ENCODE data around the gene SPP1. TPM values are rescaled to one million over a fixed set of nuclear protein-coding genes. Genes with fewer than 3 reads are reported as not detected.
A peak's percentile ranks its signal among the peaks of the same experiment; 100 is the strongest.
"Not testable (repeated sequence)": the region's sequence is repeated elsewhere in the genome, so short reads cannot be mapped to it uniquely, and the experiment has no call there.

Gene SPP1
- polyA plus RNA-seq, 1 donor, result 65.6 TPM

GRCh38 chr4:88018466-88018865 is 43.0 kb downstream of the SPP1 start:
- DNase-seq, result no peak
- 91% methylated on average over 4 of the region's 5 CpGs for WGBS (ENCODE audit: insufficient coverage, low lambda C conversion rate)
- Histone ChIP-seq H3K9me3 (ENCODE audit: control insufficient read depth, low read depth, low read length) (no peaks in the 10 kb centered on the region), H3K4me1 (ENCODE audit: control insufficient read depth, insufficient read depth, low read length) (peaks cover 17% of the 10 kb centered on the region), H3K27me3 (ENCODE audit: control insufficient read depth, insufficient read depth, low read length) (no peaks in the 10 kb centered on the region), H3K27ac (ENCODE audit: low read length) (peak overlapping the region; percentile 20), H3K4me3 (ENCODE audit: low read length) (no peak overlapping the region), H3K36me3 (ENCODE audit: control insufficient read depth, insufficient read depth, low read length) (peaks cover 17% of the 10 kb centered on the region)

DNA sequence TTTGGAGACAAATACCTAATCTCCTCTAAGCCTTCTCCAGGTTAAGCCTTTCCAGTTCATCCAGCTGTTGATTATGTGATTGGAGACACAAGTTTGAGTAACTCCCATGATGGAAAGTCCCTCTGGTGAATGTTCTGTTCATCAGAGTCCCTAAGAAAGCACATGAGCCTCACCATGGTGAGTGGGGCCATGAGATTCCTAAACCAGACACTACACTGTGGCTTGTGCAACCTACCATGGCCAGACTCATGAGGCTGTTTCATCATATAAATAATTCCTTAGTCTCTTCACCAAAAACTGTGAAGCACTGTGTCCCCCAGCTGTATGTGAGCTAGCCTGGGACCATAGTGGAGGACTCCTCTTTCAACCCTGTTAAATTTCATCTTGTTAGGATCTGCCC is 46.3 kb downstream of the SPP1 start:
- Histone ChIP-seq H3K9me3 (ENCODE audit: control insufficient read depth, low read depth, low read length) (peaks cover 6% of the 10 kb centered on the region), H3K27ac (ENCODE audit: low read length) (peak overlapping the region; percentile 36), H3K36me3 (ENCODE audit: control insufficient read depth, insufficient read depth, low read length) (peaks cover 23% of the 10 kb centered on the region), H3K27me3 (ENCODE audit: control insufficient read depth, insufficient read depth, low read length) (no peaks in the 10 kb centered on the region), H3K4me3 (ENCODE audit: low read length) (no peak overlapping the region), H3K4me1 (ENCODE audit: control insufficient read depth, insufficient read depth, low read length) (peaks cover 17% of the 10 kb centered on the region)
- DNase-seq, result no peak

- H3K9me3 ChIP-seq (ENCODE audit: control insufficient read depth, low read depth, low read length), result peaks cover 6% of the 10 kb centered on the region
- DNase-seq, result peak; percentile 9 to 50
- peaks cover 25% of the 10 kb centered on the region for H3K36me3 ChIP-seq (ENCODE audit: control insufficient read depth, insufficient read depth, low read length)
- no peaks in the 10 kb centered on the region for H3K27me3 ChIP-seq (ENCODE audit: control insufficient read depth, insufficient read depth, low read length)
- no peak overlapping the region for H3K4me3 ChIP-seq (ENCODE audit: low read length)
- peaks cover 17% of the 10 kb centered on the region for H3K4me1 ChIP-seq (ENCODE audit: control insufficient read depth, insufficient read depth, low read length)
- peak overlapping the region; percentile 36 for H3K27ac ChIP-seq (ENCODE audit: low read length)
Observed at GRCh38 chr4:88022289-88022688, 46.8 kb downstream of the SPP1 start.

DNA sequence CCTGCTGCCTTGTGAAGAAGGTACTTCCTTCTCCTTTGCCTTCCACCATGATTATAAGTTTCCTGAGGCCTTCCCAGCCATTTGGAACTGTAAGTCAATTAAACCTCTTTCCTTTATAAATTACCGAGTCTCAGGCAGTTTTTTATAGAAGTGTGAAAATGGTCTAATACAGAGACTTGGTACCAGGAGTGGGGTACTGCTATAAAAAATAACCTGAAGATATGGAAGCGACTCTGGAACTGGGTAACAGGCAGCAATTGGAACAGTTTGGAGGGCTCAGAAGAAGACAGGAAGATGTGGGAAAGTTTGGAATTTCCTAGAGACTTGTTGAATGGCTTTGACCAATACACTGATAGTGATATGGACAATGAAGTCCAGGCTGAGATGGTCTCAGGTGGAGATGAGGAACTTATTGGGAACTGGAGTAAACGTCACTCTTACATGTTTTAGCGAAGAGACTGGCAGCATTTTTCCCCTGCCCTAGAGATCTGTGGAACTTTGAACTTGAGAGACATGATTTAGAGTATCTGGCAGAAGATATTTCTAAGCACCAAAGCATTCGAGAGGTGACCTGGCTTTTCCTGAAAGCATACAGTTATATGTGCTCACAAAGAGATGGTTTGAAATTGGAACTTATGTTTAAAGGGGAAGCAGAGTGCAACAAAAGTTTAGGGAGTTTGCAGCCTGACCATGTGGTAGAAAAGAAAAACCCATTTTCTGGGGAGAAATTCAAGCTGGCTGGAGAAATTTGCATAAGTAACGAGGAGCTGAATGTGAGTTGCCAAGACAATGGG is 50.6 kb downstream of the SPP1 start:
- Histone ChIP-seq H3K4me1 (ENCODE audit: control insufficient read depth, insufficient read depth, low read length) (peaks cover 20% of the 10 kb centered on the region), H3K36me3 (ENCODE audit: control insufficient read depth, insufficient read depth, low read length) (peaks cover 19% of the 10 kb centered on the region)
- not testable (repeated sequence) for H3K4me3 ChIP-seq (ENCODE audit: low read length); H3K27ac ChIP-seq (ENCODE audit: low read length); DNase-seq; H3K9me3 ChIP-seq (ENCODE audit: control insufficient read depth, low read depth, low read length); H3K27me3 ChIP-seq (ENCODE audit: control insufficient read depth, insufficient read depth, low read length)
- WGBS (ENCODE audit: insufficient coverage, low lambda C conversion rate), result 80% methylated on average over 1 of the region's 6 CpGs

DNA sequence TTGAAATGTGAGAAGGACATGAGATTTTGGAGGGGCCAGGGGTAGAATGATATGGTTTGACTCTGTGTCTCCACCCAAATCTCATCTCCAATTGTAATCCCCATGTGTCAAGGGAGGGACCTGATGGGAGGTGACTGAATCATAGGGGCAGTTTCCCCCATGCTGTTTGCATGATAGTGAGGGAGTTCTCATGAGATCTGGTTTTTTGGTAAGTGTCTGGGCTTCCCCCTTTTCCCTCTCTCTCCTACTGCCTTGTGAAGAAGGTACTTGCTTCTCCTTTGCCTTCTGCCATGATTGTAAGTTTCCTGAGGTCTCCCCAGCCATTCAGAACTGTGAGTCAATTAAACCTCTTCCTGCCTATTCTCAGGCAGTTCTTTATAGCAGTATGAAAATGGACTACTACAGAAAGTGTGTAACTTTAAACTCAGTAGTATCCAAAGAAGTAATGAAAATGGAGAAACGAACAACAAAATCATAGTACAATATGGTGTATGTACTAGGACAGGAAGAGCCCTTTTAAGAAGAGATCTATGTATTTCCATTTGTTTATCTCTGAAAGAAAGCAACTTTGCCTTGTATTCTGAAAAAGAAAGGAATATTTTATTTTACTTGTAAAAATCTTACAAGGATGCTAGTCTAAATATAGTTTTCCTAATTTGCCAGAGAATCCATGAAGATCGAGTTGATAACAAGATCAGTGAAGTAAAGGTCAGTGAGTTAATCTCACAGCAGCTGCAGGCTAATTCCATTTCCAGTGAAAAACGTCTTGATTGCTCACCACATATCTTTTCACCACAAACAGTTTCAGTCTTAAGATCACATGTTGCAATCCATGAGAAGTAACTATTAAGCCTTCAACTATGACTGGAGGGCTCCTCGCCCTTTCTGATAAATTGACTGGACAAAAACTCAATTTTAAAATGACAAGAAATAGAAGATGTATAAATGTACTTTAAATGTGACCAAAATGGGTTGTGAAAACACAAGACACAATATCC is 52.4 kb downstream of the SPP1 start:
- H3K9me3 ChIP-seq (ENCODE audit: control insufficient read depth, low read depth, low read length), result peaks cover 6% of the 10 kb centered on the region
- H3K4me1 ChIP-seq (ENCODE audit: control insufficient read depth, insufficient read depth, low read length), result peaks cover 7% of the 10 kb centered on the region
- H3K36me3 ChIP-seq (ENCODE audit: control insufficient read depth, insufficient read depth, low read length), result peaks cover 17% of the 10 kb centered on the region
- peak overlapping the region; percentile 86 for H3K27ac ChIP-seq (ENCODE audit: low read length)
- 71% methylated on average over 3 of the region's 4 CpGs for WGBS (ENCODE audit: insufficient coverage, low lambda C conversion rate)
- peak; percentile 37 to 67 for DNase-seq
- no peak overlapping the region for H3K4me3 ChIP-seq (ENCODE audit: low read length)
- no peaks in the 10 kb centered on the region for H3K27me3 ChIP-seq (ENCODE audit: control insufficient read depth, insufficient read depth, low read length)

DNA sequence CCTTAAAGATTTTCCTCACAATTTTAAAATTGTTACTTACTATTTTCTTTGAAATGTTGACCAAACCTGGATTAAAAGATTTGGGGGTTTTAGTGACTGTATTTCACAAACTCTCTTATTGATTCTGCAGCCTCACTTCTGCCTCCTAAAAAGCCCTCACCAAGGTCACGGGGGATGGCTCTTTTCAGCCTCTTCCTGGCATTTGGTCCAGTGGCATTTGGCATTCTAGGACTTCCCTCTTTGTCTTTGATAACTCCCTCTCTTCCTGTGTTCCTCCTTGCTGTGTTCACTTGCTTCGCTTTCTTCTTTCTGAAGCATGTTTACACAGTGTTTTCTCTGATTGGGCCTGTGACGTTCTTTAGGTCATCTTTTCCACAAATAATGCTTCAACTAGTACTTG is 53.4 kb downstream of the SPP1 start:
- no peak for DNase-seq
- H3K27ac ChIP-seq (ENCODE audit: low read length), result peak overlapping the region; percentile 86
- peaks cover 3% of the 10 kb centered on the region for H3K4me1 ChIP-seq (ENCODE audit: control insufficient read depth, insufficient read depth, low read length)
- no peaks in the 10 kb centered on the region for H3K27me3 ChIP-seq (ENCODE audit: control insufficient read depth, insufficient read depth, low read length)
- WGBS (ENCODE audit: insufficient coverage, low lambda C conversion rate), result 100% methylated on average over 2 of the region's 3 CpGs
- peaks cover 12% of the 10 kb centered on the region for H3K36me3 ChIP-seq (ENCODE audit: control insufficient read depth, insufficient read depth, low read length)
- H3K4me3 ChIP-seq (ENCODE audit: low read length), result no peak overlapping the region
- peaks cover 6% of the 10 kb centered on the region for H3K9me3 ChIP-seq (ENCODE audit: control insufficient read depth, low read depth, low read length)

- H3K27me3 ChIP-seq (ENCODE audit: control insufficient read depth, insufficient read depth, low read length), result no peaks in the 10 kb centered on the region
- WGBS (ENCODE audit: insufficient coverage, low lambda C conversion rate), result 100% methylated on average over 1 of the region's 3 CpGs
- peaks cover 12% of the 10 kb centered on the region for H3K36me3 ChIP-seq (ENCODE audit: control insufficient read depth, insufficient read depth, low read length)
- no peak overlapping the region for H3K27ac ChIP-seq (ENCODE audit: low read length)
- H3K9me3 ChIP-seq (ENCODE audit: control insufficient read depth, low read depth, low read length), result peaks cover 6% of the 10 kb centered on the region
- peaks cover 3% of the 10 kb centered on the region for H3K4me1 ChIP-seq (ENCODE audit: control insufficient read depth, insufficient read depth, low read length)
- no peak for DNase-seq
- no peak overlapping the region for H3K4me3 ChIP-seq (ENCODE audit: low read length)
Observed at GRCh38 chr4:88029556-88029955, 54.0 kb downstream of the SPP1 start.

DNA sequence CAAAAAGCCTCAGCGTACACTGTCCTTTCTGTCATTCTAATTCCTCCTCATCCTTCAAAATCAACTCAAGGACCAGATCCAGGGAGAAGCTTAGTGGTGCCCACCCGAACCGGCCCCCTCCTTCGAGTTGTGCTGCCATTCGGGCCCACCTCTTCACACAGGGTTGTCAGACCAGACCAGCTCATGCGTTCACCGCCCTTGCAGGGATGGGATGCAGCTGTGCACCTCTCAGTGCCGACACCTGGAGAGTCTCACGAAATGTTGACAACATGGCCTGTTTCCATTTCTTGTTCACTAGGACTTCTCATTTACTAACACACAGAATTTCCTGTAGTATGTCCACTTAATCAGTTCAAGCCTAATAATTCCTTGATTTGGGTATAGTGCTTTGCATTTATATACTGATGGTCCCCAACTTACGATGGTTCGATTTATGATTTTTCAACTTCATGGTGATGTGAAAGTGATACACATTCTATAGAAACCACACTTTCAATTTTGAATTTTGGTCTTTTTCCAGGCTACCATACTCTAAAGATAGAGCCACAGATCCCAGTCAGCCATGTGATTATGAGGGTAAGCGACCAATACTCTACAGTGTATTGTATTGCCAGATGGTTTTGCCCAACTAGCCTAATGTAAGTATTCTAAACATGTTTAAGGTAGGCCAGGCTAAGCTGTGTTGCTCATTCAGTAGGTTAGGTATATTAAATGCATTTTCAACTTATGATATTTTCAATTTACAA is 55.2 kb downstream of the SPP1 start:
- peaks cover 19% of the 10 kb centered on the region for H3K36me3 ChIP-seq (ENCODE audit: control insufficient read depth, insufficient read depth, low read length)
- H3K27ac ChIP-seq (ENCODE audit: low read length), result no peak overlapping the region
- H3K4me1 ChIP-seq (ENCODE audit: control insufficient read depth, insufficient read depth, low read length), result peaks cover 3% of the 10 kb centered on the region
- H3K27me3 ChIP-seq (ENCODE audit: control insufficient read depth, insufficient read depth, low read length), result no peaks in the 10 kb centered on the region
- H3K4me3 ChIP-seq (ENCODE audit: low read length), result no peak overlapping the region
- no peak for DNase-seq
- WGBS (ENCODE audit: insufficient coverage, low lambda C conversion rate), result 67% methylated on average over 3 of the region's 12 CpGs
- peaks cover 2% of the 10 kb centered on the region for H3K9me3 ChIP-seq (ENCODE audit: control insufficient read depth, low read depth, low read length)

Data from large intestine (tissue), 3 donors.